Suprapubic skin (tissue), 4 donors: ENCODE measurements around the gene TBC1D16.

Experiments used
- EP300 ChIP-seq: sonication (generic); formaldehyde crosslinking; IDR thresholded peaks from one replicate; pipeline ENCODE4 v1.6.1; 2017; ENCODE audit warnings: antibody characterized with exemption
- POLR2A ChIP-seq, 2 donors: fragments of 450-650 bp; IDR thresholded peaks; one replicate each; pipeline ENCODE4 v1.6.1; 2017; ENCODE audit warnings: antibody characterized with exemption in 2 of 2, mild to moderate bottlenecking in 2 of 2, moderate library complexity in 2 of 2
- POLR2AphosphoS5 ChIP-seq, 3 donors: sonication (generic); formaldehyde crosslinking; IDR thresholded peaks; one replicate each; pipeline ENCODE4 v1.6.1; 2017; ENCODE audit warnings: antibody characterized with exemption in 3 of 3
- TF ChIP-seq, protein P1 (sequence below), 2 donors: fragments of 200-600 bp in 1 of 2; fragments of 450-650 bp in 1 of 2; sonication (generic) in 1 of 2; IDR thresholded peaks; one replicate each; pipeline ENCODE4 v1.5.1; 2016 to 2019; ENCODE audit warnings: antibody characterized with exemption in 2 of 2, mild to moderate bottlenecking in 1 of 2, moderate library complexity in 1 of 2

DNA sequence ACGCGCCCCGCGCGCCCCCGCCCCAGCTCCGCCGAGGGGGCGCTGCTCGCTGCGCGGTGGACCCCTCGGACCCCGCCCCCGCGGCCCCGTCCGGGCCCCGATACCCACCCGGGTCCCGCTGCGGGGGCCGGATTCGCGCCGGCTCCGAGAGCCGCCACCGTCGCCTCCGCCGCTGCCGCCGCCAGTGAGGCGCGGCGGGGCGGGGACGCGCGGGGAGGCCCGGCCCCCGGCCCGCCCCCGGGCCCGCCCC lies at the start of gene TBC1D16:
- TF ChIP-seq, protein P1, sequence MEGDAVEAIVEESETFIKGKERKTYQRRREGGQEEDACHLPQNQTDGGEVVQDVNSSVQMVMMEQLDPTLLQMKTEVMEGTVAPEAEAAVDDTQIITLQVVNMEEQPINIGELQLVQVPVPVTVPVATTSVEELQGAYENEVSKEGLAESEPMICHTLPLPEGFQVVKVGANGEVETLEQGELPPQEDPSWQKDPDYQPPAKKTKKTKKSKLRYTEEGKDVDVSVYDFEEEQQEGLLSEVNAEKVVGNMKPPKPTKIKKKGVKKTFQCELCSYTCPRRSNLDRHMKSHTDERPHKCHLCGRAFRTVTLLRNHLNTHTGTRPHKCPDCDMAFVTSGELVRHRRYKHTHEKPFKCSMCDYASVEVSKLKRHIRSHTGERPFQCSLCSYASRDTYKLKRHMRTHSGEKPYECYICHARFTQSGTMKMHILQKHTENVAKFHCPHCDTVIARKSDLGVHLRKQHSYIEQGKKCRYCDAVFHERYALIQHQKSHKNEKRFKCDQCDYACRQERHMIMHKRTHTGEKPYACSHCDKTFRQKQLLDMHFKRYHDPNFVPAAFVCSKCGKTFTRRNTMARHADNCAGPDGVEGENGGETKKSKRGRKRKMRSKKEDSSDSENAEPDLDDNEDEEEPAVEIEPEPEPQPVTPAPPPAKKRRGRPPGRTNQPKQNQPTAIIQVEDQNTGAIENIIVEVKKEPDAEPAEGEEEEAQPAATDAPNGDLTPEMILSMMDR (IDR thresholded peaks at IDR 0.05) = no peak
- TF ChIP-seq POLR2A (IDR thresholded peaks at IDR 0.05) = no peak
- TF ChIP-seq EP300 = no peak
- TF ChIP-seq POLR2AphosphoS5 (IDR thresholded peaks at IDR 0.05) = no peak
